ENCODE results near the gene ATP8B2.

ATP8B2 gene

GRCh38 chr1:154398678-154399077 is 73.4 kb downstream of the ATP8B2 start:
- H3K4me1 ChIP-seq (ENCODE audit: control insufficient read depth, insufficient read depth, low read length) = no peaks in the 10 kb centered on the region
- ChIA-PET POLR2A (no interaction called here), CTCF (interaction anchor here (0.6 to 1.4 kb wide), 3 partner anchors 31 to 81 kb away, joined by 4 to 5 read pairs (median 5); no protein-coding TSS in a partner anchor)
- no peaks in the 10 kb centered on the region for H3K9me3 ChIP-seq (ENCODE audit: control insufficient read depth, insufficient read depth, low read depth, low read length)
- TF ChIP-seq ZNF501 (tag by site-specific recombination; IDR thresholded peaks at IDR 0.05) = no peak
- TF ChIP-seq ZNF596 (tag by site-specific recombination; IDR thresholded peaks at IDR 0.05) = peak; percentile 73
- no peak for TF ChIP-seq ZNF221 (tag by site-specific recombination; IDR thresholded peaks at IDR 0.05; ENCODE audit: borderline replicate concordance)
- no peak for TF ChIP-seq ZNF473 (tag by site-specific recombination; IDR thresholded peaks at IDR 0.05)
- no peak for TF ChIP-seq ZNF692 (tag by site-specific recombination; IDR thresholded peaks at IDR 0.05)
- no peak for TF ChIP-seq MYNN (tag by site-specific recombination; IDR thresholded peaks at IDR 0.05; ENCODE audit: borderline replicate concordance)
- TF ChIP-seq, protein P1, sequence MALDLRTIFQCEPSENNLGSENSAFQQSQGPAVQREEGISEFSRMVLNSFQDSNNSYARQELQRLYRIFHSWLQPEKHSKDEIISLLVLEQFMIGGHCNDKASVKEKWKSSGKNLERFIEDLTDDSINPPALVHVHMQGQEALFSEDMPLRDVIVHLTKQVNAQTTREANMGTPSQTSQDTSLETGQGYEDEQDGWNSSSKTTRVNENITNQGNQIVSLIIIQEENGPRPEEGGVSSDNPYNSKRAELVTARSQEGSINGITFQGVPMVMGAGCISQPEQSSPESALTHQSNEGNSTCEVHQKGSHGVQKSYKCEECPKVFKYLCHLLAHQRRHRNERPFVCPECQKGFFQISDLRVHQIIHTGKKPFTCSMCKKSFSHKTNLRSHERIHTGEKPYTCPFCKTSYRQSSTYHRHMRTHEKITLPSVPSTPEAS (tag by site-specific recombination; IDR thresholded peaks at IDR 0.05) = peak; percentile 41; the same call in 1 of the 2 replicates
- H3K36me3 ChIP-seq (ENCODE audit: control insufficient read depth in 2 of 2, insufficient read depth in 1 of 2, low read length in 2 of 2) = no peaks in the 10 kb centered on the region
- no peak overlapping the region for H3K4me3 ChIP-seq (ENCODE audit: low read depth, low read length)
- H3K27ac ChIP-seq (ENCODE audit: extremely low read depth, low read depth, low read length) = no peak overlapping the region

DNA sequence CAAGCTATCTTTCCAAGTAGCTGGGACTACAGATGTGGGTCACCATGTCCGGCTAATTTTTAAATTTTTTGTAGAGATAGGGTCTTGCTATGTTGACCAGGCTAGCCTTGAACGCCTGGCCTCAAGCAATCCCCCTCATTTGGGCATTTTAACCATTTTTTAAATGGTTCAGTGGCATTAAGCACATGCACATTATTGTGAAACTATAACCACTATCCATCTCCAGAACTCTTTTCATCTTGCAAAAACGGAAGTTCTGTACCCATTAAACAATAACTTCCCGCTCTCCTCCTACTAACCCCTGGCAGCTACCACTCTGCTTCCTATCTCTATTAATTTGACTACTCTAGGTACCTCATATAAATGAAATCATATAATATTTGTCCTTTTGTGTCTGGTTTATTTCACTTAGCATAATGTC is 75.1 kb downstream of the ATP8B2 start:
- no peak overlapping the region for H3K4me3 ChIP-seq (ENCODE audit: low read depth, low read length)
- no peak overlapping the region for H3K27ac ChIP-seq (ENCODE audit: extremely low read depth, low read depth, low read length)
- TF ChIP-seq ZNF214 (tag by site-specific recombination; IDR thresholded peaks at IDR 0.05; ENCODE audit: borderline replicate concordance) (no peak), ZXDB (tag by site-specific recombination; IDR thresholded peaks at IDR 0.05) (no peak), ZNF624 (tag by site-specific recombination; IDR thresholded peaks at IDR 0.05) (no peak), GLIS2 (tag by site-specific recombination; IDR thresholded peaks at IDR 0.05) (no peak), ZNF146 (tag by site-specific recombination; IDR thresholded peaks at IDR 0.05) (peak; percentile 26; the same call in 1 of the 2 replicates), BCL11B (tag by site-specific recombination; IDR thresholded peaks at IDR 0.05; ENCODE audit: low read depth) (no peak), MYNN (tag by site-specific recombination; IDR thresholded peaks at IDR 0.05; ENCODE audit: borderline replicate concordance) (no peak)
- ChIA-PET POLR2A (no interaction called here), CTCF (interaction anchor here (0.7 to 1.1 kb wide), 2 partner anchors 46 to 66 kb away, joined by 3 to 5 read pairs; no protein-coding TSS in a partner anchor)
- H3K36me3 ChIP-seq (ENCODE audit: control insufficient read depth in 2 of 2, insufficient read depth in 1 of 2, low read length in 2 of 2) = no peaks in the 10 kb centered on the region
- no peaks in the 10 kb centered on the region for H3K9me3 ChIP-seq (ENCODE audit: control insufficient read depth, insufficient read depth, low read depth, low read length)
- no peaks in the 10 kb centered on the region for H3K4me1 ChIP-seq (ENCODE audit: control insufficient read depth, insufficient read depth, low read length)

Measured in HEK293 (cell line).